SKM-1 (cell line): ENCODE measurements around the gene PPARD.
"Not testable (repeated sequence)": the region's sequence is repeated elsewhere in the genome, so short reads cannot be mapped to it uniquely, and the experiment has no call there.

ENCODE experiments used
- DNase-seq: peaks from one replicate; lab custom pipeline; 2025; ENCODE audit not compliant: unreplicated experiment; lab: John Stamatoyannopoulos, UW

The PPARD gene

GRCh38 chr6:35378261-35378660, 35.9 kb downstream of the PPARD start:
- DNase-seq, result no peak

- no peak for DNase-seq
These were observed 38.8 kb downstream of the PPARD start for GRCh38 chr6:35381132-35381531.

DNA sequence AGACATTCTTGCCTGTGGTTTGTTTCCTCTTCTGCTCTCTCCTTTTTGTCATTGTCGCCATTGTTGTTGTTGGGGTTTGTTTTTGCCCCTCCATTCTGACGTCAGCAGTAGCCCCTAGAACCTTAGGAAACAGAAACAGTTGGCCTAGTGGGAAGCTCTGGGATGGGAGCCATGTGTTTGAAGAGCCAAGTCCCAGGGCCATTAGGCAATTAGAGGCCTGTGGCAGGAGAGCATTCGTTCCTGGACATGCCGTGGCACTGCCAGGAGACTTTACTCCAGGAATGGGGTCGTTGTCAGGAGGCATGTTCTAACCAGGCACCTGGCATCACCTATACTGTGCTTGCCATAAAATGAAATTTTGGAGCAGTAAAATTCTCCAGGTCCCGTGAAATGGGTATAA, 39.7 kb downstream of the PPARD start:
- no peak for DNase-seq

DNA sequence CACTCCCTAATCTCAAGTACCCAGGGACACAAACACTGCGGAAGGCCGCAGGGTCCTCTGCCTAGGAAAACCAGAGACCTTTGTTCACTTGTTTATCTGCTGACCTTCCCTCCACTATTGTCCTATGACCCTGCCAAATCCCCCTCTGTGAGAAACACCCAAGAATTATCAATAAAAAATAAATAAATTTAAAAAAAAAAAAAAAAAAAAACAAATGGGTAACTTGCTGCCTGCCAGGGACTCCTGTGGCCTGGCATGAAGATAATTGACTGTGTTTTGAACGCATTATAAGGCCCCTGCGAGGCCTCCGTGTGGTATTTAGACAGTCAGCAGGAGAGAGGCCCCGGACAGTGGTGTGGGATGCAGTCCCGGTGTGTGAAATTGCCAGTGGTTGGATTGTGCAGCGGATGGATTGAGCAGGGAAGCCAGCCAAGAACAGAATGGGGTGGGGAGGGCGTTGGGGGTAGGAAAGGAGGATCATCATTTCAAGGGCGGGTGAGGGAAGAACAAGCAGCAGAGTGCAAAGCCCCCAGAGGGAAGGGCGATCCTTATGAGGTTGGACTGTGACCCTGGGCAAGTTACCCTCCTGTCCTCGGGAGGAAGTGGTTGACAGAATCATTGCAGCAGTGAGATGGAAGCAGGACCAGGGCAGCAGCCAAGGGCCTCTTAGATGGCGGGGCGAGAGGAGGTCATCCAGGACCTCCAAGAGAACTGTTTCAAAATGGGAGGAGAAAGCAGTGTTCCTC, 43.3 kb downstream of the PPARD start:
- DNase-seq, result no peak

DNA sequence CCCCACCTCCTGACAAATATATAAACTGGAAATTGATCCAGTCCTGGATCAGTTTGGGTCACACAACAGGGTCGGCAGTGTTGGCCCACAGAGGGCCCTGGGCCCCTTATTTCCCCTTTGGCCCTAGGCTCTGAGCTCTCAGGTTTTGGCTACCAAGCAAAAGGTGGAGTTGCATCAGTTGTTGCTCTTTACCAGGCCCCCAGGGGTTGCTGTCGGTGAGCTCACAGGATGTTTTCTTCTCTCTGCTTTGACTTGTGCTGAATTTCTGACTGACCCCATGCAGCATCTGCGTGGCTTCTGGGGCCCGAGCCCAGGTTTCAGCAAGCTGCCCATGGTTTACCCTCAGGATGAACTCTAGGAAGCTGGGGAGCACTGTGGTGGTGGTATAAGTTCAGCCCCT, 44.6 kb downstream of the PPARD start:
- DNase-seq, result no peak

DNA sequence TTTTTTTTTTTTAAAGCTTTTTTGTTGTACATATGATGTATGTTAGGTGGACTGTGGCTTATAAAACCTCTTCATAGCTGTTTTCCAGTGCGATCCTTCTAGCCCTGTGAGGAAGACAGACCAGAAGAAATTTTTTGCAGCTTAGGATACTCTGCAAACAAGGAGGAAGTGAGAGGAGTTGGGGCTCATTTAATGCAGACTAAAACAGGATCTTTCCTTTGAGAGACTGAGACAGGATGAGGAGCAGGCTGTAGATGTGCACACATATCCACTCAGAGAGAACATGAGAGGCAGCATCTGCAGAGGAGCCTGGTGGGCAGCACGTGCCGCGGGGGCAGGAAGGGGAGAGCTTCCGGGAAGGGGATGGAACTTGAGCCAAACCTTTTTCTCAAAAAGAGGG, 45.7 kb downstream of the PPARD start:
- no peak for DNase-seq

- DNase-seq, result no peak
These were observed 46.5 kb downstream of the PPARD start for GRCh38 chr6:35388772-35389352.

DNA sequence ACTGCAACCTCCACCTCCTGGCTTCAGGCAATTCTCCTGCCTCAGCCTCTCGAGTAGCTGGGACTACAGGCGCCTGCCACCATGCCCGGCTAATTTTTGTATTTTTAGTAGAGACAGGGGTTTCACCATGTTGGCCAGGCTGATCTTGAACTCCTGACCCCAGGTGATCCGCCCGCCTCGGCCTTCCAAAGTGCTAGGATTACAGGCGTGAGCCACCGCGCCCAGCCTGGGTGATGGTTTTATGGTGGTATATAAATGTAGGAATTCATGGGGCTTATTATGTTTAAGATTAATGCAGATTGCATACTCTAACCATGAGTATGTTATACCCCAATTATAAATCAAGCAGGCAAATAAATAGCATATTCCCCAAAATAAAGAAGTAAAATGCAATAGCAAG, 47.0 kb downstream of the PPARD start:
- DNase-seq, result not testable (repeated sequence)

DNA sequence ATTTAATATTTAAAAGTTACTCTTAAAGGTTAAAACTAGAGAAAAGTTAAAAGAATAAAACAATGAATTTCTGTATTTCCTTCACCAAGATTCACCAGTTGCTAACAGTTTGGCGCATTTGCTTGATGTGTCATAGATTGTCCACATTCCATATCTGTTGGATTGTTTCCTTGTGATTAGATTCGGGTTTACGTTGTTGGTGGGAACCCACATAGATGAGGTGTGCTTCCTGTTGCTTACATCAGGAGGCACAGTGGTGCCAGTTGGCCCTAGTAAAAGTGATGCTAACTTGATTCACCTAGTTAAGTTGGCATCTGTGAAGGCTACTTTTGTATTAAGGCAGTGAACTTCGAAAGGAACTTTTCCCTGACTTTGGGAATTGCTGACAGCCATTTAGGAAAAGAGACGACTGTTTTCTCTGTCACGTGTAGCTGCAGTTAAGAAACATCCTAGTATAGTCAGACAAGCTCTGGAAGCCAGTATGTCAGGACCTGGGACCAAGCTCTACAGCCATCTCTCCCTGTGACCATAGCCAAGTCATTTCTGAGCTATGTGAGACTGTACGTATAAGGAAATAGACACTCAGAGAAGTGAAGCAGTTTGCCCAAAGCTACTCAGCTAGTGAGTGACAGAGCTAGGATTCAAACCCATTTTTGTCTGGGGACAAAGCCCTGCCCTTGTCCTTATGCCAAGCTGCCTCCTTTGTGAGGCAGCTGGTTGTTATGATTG, 49.0 kb downstream of the PPARD start:
- no peak for DNase-seq

DNA sequence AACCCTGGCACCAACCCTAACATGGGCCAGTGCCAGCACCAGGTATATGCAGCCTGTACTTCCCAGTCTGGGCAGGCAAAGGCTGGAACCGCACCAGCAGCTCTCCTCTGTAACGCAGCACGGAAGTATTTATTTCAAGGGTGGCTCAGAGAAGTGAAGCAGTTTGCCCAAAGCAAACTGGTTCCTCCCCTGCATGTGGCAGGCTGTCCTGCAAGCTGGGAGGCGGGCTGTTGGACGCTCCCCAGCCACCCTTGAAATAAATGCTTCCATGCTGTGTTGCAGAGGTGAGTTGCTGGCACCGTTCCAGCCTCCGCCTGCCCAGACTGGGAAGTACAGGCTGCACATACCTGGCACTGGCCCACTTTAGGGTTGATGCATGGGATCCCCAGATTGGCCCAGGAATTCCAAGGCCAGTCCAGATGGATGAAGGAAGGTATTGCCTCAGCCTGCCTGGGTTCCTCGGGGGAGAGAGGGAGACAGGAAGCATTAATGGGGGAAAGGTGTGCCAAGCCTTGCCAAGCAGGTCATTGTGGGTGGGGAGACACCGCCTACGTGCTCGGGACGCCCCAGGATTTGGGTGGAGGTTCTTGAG, 49.8 kb downstream of the PPARD start:
- no peak for DNase-seq

DNA sequence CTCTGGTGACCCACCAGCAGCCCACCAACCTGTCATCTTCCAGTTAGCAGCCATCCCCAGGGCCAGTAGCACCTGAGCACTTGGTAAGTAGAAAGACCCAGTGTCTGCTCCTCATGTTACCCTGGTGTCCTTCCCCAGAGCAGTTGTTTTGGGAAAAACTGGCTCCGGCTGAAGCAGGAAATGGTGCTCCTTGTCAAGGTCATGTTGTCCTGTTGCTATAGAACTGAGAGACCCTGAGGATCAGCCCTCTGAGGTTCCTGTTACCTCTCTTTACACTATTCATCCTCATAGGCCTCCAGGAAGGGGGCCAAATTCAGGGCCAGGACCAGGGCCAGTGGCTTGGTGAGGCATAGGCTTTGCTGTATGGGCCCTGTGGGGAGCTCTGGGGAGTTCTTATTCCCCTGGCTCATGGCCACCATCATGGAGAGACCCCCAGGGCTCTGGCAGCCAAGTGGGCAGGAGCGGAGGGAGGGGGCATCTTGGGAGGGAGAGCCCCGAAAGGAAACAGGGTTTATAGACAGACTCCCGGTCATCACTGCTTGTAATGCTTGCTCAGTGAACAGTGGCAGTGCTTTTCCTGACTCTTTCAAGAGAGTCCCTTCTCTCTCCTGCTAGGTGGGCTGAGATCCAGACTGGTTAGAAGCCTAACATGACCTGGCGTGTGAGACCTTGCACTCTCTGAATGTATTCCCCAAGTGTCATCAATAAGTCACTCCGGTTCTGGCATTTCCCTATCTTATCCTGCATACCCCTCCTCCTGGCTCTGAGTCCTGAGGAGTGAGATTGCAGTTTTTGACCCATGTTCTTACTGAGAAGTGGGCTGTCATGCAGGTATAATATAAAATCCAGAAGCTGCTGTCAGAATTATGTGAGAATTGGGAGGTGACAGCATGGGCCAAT, 50.7 kb downstream of the PPARD start:
- no peak for DNase-seq

DNA sequence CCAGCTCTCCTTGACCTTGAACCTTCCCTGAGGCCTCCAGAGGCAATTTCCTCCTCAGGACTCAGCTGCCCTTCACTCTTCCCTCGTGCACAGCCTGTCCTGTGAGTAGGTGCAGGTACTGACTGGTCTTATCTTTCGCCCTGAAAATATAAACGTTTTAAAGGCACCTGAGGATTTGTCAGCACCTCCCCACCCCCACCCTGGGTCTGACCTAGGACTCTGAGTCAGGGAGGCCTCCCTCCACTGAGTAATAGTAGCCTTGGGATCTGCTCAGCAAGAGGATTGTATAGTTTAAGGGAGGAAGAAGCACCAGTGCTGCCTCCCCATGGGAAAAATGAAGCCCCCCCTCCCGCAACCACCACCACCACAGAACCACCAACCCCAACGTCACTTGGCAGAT, 54.6 kb downstream of the PPARD start:
- no peak for DNase-seq

GRCh38 chr6:35397806-35398418, 55.6 kb downstream of the PPARD start:
- no peak for DNase-seq

DNA sequence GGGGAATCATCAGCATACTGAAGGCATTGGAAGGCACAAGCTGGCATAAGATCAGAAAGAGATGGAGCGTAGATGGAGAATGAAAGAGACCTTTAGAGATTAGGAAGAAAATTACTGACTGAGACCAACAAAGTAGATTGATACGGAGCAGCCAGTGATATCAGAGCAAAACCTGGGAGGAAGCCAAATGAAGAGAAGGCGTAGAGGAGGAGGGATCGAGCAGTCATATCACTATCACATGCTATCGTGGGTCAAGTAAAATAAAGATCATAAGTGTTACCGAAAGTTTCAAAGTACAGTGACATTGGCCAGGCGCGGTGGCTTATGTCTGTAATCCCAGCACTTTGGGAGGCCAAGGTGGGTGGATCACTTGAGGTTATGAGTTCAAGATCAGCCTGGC, 56.2 kb downstream of the PPARD start:
- no peak for DNase-seq

DNA sequence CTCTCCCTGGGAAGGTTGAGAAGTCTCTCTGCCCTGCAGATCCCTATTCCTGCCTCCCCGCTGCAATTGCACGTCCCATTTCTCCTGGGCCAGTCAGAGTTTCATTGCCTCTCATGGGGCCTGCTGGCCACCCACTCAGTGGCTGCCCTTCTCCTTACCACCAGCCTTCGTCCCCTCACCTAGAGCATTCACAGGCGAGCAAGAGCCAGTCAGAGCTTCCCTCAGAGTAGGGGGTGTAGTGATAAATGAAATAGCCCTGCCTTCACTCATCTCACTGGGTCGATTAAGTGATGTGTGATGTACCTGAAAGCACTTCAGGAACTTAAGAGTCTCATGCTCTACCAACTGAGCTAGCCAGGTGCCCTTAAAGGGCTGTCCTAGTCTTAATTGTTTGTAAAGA, 57.8 kb downstream of the PPARD start:
- no peak for DNase-seq

DNA sequence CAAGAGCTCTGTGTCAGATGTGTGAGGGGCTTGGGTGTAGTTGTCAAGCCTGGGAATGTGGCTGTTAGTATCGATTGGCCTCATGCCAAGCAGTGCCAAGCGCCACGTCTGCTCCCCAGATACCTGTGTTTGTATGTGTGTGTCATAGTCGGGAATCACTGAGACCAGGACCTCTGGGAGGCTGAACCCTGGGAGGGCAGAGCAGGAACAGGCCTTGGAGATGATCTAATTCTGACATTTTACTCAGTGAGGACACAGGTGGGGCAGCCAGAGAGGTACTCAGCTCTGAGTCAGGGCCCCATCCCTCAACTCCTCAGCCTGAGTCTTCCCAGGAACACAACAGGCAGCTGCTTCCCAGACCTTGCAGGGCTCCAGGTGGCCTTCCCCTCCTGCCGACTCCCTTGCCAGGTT, 58.5 kb downstream of the PPARD start:
- no peak for DNase-seq

- no peak for DNase-seq
These were observed 59.2 kb downstream of the PPARD start for GRCh38 chr6:35401514-35401913.

DNA sequence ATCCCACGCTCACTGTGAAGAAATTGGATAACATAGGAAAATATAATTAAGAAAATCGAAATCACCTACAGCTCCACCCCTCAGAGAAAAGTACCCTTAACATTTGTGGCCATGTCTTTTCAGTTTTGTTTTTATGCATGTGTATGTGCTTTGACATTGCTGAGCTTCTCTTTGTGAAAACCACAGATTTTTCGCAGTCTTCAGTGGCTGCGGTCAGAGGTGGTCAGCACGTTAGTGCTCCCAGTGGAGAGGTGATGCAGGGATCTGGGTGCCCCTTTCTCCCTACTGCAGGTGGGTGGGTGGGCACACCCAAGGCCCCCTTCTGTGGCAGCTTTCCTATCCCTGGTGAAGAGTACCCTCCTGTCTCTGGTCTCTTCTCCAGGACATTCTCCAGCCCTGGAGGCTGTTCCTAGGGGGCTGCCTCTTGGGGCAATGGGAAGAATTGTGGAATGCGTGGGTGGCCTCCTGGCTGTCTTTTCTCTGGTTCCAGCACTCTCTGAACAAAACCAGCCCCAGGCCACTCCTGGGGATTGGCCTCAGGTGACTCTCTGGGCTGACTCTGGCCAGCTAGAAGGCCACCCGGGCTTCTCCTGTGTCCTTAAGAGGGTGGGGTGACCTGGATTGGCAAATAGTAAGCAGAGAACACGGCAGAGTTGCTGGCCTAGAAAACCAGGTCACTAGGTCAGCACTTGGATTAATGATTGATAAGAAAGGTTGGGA, 59.9 kb downstream of the PPARD start:
- DNase-seq, result no peak

GRCh38 chr6:35402856-35403191, 60.5 kb downstream of the PPARD start:
- no peak for DNase-seq
